Activated naive CD8-positive, alpha-beta T cell treated with anti-CD3 and anti-CD28 coated beads, Interleukin-2, amount 10 ng/mL, durations not matched to agents 7 days and 5 days (primary cell): ENCODE data around the gene CASK. TPM values are rescaled to one million over a fixed set of nuclear protein-coding genes. Genes with fewer than 3 reads are reported as not detected.
A peak's percentile ranks its signal among the peaks of the same experiment; 100 is the strongest.

Experiments used
- ATAC-seq: fragments of 150-1000 bp; cut with Tn5 transposase; one replicate; pipeline ENCODE4 v1.10.0; 2021; ENCODE audit warnings: low read depth, moderate library complexity
- POLR2A ChIA-PET: fragments of 350-600 bp; sonication (Branson Sonifier 250); formaldehyde crosslinking; loops from one replicate; lab custom pipeline; 2021; ENCODE audit warnings: antibody characterized with exemption; lab: Charles Lee
- DNase-seq: peaks from one replicate; pipeline ENCODE4 v3.0.0; 2021
- H3K27ac Mint-ChIP-seq: one replicate; pipeline ENCODE4 v1.8.0; 2022; ENCODE audit warnings: mild to moderate bottlenecking, mixed read lengths
- H3K27me3 Mint-ChIP-seq: one replicate; pipeline ENCODE4 v1.8.0; 2022; ENCODE audit warnings: mild to moderate bottlenecking, moderate library complexity, mixed read lengths
- H3K36me3 Mint-ChIP-seq: one replicate; pipeline ENCODE4 v1.8.0; 2021; ENCODE audit warnings: mild to moderate bottlenecking, mixed read lengths
- H3K4me1 Mint-ChIP-seq: one replicate; pipeline ENCODE4 v1.8.0; 2021; ENCODE audit warnings: mixed read lengths
- H3K4me3 Mint-ChIP-seq: one replicate; pipeline ENCODE4 v1.8.0; 2022; ENCODE audit warnings: mild to moderate bottlenecking, moderate library complexity, mixed read lengths
- H3K9me3 Mint-ChIP-seq: one replicate; pipeline ENCODE4 v1.8.0; 2021; ENCODE audit warnings: mixed read lengths
- total RNA-seq, 2 experiments: library from RNA; stranded (reverse); gene quantifications; one replicate each; pipeline ENCODE4 v1.2.3, GENCODE V29; 2021

The CASK gene, protein sequence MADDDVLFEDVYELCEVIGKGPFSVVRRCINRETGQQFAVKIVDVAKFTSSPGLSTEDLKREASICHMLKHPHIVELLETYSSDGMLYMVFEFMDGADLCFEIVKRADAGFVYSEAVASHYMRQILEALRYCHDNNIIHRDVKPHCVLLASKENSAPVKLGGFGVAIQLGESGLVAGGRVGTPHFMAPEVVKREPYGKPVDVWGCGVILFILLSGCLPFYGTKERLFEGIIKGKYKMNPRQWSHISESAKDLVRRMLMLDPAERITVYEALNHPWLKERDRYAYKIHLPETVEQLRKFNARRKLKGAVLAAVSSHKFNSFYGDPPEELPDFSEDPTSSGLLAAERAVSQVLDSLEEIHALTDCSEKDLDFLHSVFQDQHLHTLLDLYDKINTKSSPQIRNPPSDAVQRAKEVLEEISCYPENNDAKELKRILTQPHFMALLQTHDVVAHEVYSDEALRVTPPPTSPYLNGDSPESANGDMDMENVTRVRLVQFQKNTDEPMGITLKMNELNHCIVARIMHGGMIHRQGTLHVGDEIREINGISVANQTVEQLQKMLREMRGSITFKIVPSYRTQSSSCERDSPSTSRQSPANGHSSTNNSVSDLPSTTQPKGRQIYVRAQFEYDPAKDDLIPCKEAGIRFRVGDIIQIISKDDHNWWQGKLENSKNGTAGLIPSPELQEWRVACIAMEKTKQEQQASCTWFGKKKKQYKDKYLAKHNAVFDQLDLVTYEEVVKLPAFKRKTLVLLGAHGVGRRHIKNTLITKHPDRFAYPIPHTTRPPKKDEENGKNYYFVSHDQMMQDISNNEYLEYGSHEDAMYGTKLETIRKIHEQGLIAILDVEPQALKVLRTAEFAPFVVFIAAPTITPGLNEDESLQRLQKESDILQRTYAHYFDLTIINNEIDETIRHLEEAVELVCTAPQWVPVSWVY
- 10 to 100 TPM; 52.1 to 53.8 TPM for total RNA-seq

DNA sequence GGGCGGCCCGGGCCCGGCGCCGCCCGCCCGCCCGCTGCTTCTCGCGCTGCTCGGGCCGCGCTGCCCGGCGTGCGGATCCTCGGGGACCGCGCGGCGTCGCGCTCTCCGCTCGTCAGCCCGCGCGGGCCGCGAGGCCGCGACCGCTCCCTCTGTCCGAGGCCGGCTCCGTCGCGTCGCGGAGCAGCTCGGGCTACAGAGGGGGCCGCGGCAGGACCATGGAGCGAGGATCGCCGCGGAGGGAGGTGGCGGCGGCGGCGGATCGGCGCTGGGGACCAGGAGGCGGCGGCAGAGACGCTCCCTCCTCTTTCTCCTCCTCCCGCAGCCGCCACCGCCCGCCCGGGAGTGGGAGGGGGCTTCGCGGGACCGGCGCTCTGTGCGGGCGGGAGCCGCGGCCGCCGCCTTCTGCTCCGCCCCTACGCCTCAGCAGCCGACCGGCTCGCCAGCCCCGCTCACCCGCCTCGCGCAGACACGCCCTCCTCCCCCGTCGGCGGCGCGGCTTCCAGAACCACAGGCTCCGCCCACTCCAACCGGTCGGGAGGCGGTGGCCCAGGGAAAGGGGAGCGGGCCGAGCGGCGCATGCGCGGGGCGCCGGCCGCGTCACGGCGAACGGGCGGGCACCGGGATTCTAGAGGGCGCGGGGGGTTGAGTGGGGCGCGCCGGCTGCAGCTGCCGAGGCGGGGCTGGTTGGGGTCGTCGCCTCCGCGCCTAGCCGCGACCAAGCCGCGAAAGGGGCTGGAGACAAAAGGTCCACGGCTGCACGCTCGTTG, at the start of gene CASK:
Gene CASK (minus strand): TSS at position 344 of the 767 bp plus-strand sequence. CDS start 566 bp downstream, outside the sequence.
- H3K36me3 Mint-ChIP-seq = no peaks in the 10 kb centered on the region
- ATAC-seq = peak; percentile 81
- H3K9me3 Mint-ChIP-seq = no peaks in the 10 kb centered on the region
- POLR2A ChIA-PET = interaction anchor here (1.0 to 1.3 kb wide), 2 partner anchors 14 to 187 kb away, joined by 3 read pairs; no protein-coding TSS in a partner anchor
- peak within 1 kb of the TSS; percentile 88 for H3K27ac Mint-ChIP-seq
- peak; percentile 88 for DNase-seq
- H3K4me3 Mint-ChIP-seq = peak within 1 kb of the TSS; percentile 86
- H3K4me1 Mint-ChIP-seq = peaks cover 19% of the 10 kb centered on the region
- no peaks in the 10 kb centered on the region for H3K27me3 Mint-ChIP-seq

DNA sequence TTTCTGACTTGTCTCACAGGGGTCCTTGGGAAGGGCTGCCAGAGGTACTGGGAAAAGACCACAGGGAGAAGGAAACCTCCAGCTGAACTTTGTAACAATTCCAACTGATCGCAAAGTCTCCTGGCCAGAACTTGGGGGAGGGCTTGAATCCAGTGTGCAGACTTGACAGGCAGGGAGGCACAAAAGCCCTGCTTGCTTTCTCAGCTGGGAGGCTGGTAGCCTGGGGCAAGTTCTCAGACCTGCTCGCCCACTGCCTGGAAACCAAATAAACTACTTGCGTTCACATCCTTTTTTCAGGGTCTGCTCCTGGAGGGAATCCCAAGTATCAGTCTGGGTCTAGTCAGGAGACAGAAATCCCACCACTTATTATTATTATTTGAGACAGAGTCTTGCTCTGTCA, 48.0 kb upstream of the CASK start:
- no peak overlapping the region for H3K27ac Mint-ChIP-seq
- POLR2A ChIA-PET = no interaction called here
- peaks cover 4% of the 10 kb centered on the region for H3K9me3 Mint-ChIP-seq
- no peak overlapping the region for H3K4me3 Mint-ChIP-seq
- no peaks in the 10 kb centered on the region for H3K36me3 Mint-ChIP-seq
- ATAC-seq (no peak), DNase-seq (no peak)
- H3K27me3 Mint-ChIP-seq = no peaks in the 10 kb centered on the region
- no peaks in the 10 kb centered on the region for H3K4me1 Mint-ChIP-seq

DNA sequence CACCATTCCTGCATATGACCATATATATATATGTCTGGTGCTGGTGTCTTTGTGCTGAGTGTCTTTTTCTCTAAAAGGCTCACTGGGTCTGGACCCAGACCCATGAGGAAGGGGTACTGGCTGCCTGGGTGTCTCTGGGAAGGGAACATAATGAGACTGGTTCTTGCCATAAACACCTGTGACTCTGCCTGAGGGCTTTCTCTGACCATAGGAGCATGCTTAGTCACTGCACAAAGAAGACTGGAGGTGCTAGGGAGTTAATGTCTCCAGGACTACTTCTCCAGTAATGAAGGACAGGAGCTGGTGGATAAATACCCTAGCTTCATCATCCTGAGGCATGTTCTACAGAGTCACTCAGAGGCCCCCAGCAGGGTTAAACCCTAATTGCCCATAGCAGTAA, 47.1 kb upstream of the CASK start:
- no peaks in the 10 kb centered on the region for H3K27me3 Mint-ChIP-seq
- POLR2A ChIA-PET = interaction anchor here (0.7 kb wide), 1 partner anchor 985 kb away, joined by 4 read pairs; no protein-coding TSS in a partner anchor
- no peaks in the 10 kb centered on the region for H3K36me3 Mint-ChIP-seq
- no peak overlapping the region for H3K4me3 Mint-ChIP-seq
- ATAC-seq = no peak
- peaks cover 4% of the 10 kb centered on the region for H3K9me3 Mint-ChIP-seq
- no peak for DNase-seq
- no peak overlapping the region for H3K27ac Mint-ChIP-seq
- no peaks in the 10 kb centered on the region for H3K4me1 Mint-ChIP-seq

DNA sequence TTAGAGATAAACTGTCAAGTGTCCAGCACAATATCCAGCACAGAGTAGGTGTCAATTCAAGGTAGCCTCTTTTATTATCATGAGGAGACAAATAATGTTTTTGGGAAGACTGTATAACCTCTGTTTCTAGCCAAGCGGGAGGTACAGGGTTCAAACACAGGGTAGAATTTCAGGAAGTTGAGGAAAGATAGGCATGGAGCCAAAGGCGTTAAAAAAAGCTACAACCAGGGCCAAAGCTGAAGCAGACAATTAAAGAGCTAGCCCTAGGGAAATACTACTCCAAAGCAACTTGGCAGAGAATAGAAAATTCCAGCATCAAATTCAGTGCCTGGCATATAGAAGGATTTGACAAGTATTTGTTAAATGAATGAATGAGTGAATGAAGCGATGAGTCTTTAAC, 40.0 kb upstream of the CASK start:
- H3K4me1 Mint-ChIP-seq = peaks cover 4% of the 10 kb centered on the region
- H3K27me3 Mint-ChIP-seq = no peaks in the 10 kb centered on the region
- POLR2A ChIA-PET = no interaction called here
- DNase-seq (no peak), ATAC-seq (no peak)
- H3K9me3 Mint-ChIP-seq = no peaks in the 10 kb centered on the region
- H3K27ac Mint-ChIP-seq = no peak overlapping the region
- H3K36me3 Mint-ChIP-seq = no peaks in the 10 kb centered on the region
- H3K4me3 Mint-ChIP-seq = no peak overlapping the region

DNA sequence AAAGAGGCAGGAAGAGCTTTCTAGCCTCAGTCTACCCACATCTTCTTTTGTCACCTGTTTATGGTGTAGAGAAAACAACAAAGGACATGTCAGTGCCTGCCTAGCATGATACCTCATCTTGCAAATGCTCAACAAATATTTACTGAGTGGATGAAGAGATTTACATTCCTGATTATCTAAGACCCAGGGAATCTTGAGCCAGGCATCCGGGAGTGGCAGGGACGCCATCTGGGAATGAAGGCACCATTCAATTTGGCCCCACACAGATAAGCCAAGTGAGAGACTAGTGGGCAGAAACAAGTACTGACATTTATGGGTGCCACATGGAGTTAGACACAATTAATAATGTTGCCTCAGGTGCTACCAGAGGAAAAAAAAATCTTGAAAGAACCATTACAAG, 36.8 kb upstream of the CASK start:
- DNase-seq (no peak), ATAC-seq (no peak)
- H3K4me3 Mint-ChIP-seq = no peak overlapping the region
- peaks cover 4% of the 10 kb centered on the region for H3K4me1 Mint-ChIP-seq
- no peaks in the 10 kb centered on the region for H3K9me3 Mint-ChIP-seq
- no peaks in the 10 kb centered on the region for H3K27me3 Mint-ChIP-seq
- no peak overlapping the region for H3K27ac Mint-ChIP-seq
- H3K36me3 Mint-ChIP-seq = no peaks in the 10 kb centered on the region
- POLR2A ChIA-PET = no interaction called here

DNA sequence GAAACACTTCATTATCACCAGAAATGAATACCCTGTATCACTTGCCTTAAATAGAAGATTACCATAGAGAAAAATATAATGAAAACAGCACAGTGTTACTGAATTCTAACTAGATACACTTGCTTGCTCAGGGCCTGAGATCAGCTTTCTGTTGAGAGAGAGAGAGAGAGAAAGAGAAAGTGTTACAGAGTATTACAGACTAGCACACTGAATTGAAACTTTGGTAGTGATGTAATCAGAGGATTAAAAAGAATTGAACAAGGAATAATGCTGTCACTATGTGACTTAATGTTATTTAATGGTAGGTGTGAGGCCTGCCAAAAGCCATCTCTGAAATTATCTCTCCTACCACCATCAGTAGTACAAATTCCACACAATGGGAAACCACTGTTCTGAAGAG, 35.5 kb upstream of the CASK start:
- Mint-ChIP-seq H3K4me1 (peaks cover 4% of the 10 kb centered on the region), H3K36me3 (no peaks in the 10 kb centered on the region), H3K27ac (no peak overlapping the region), H3K4me3 (no peak overlapping the region), H3K9me3 (no peaks in the 10 kb centered on the region), H3K27me3 (no peaks in the 10 kb centered on the region)
- POLR2A ChIA-PET = no interaction called here
- DNase-seq (no peak), ATAC-seq (peak; percentile 47)

DNA sequence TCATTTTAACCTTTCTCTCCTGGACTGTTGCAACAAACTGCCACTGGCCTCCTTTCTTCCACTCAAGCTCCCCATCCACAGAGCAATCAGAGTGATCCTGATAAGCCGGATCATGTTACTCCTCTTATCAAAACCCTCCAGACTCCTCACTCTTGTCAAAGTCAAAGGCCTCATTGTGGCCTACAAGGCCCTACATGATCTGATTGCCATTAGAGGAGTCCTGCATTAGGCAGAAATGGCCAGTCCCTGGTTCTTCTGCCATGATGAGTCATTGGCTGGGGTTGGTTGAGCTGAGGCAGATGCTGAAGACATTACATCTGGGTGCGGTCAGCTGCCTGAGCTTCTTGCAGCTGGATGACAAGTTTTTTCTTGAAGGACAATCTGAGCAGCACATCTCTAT, 32.7 kb upstream of the CASK start:
- DNase-seq (no peak), ATAC-seq (no peak)
- Mint-ChIP-seq H3K27ac (no peak overlapping the region), H3K36me3 (no peaks in the 10 kb centered on the region), H3K9me3 (no peaks in the 10 kb centered on the region), H3K4me3 (no peak overlapping the region), H3K4me1 (peaks cover 4% of the 10 kb centered on the region), H3K27me3 (no peaks in the 10 kb centered on the region)
- POLR2A ChIA-PET = no interaction called here

DNA sequence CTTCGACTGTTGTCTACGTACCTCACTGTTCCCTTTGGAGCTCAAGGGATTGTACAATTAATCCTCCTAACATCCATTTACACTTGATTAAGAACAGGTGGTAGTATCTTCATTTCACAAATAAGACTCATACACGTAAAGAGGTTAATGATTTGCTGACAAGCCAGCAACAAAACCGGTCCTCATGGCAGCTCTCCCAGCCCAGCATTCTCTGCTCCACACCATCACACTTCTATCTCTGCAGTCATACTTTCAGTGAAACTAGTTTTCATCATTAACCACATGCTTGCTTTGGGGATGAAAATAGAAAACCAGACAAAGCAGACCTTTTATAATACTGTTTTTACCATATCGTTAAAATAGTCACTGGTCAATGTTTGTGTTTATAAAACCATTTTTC, 28.7 kb upstream of the CASK start:
- Mint-ChIP-seq H3K27me3 (no peaks in the 10 kb centered on the region), H3K36me3 (no peaks in the 10 kb centered on the region), H3K9me3 (no peaks in the 10 kb centered on the region), H3K4me1 (peaks cover 1% of the 10 kb centered on the region), H3K27ac (no peak overlapping the region), H3K4me3 (no peak overlapping the region)
- ATAC-seq (no peak), DNase-seq (no peak)
- POLR2A ChIA-PET = no interaction called here

DNA sequence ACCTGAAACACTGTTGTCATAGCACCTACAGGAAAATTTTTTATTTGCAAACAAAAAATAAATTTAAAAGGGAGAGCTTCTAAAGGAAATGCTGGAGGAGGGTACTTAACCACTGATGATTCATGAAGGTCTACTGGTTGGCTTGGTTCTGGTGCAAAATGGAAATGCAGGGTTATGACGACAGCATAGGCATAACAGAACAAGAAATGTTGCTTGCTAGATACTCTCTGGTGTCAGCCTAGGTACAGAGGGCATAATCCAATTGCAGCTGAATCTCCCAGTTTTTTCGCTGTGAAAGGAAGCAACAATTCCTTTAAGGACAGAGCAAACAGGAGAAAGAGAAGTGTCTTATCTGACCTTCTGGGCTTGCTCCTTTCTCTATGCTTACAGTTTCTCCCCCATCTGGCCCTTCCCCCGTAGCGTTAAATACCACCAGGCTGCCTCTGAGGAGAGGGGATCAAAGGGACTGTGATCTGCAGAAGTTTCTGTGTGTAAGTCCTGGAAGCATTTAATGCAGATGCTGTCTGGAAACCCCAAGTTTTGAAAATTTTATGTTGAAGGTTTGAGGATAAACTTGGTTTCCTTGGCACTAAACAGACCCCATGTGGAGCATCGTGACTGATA, 23.7 kb upstream of the CASK start:
- no peaks in the 10 kb centered on the region for H3K36me3 Mint-ChIP-seq
- DNase-seq (no peak), ATAC-seq (peak; percentile 45)
- H3K4me3 Mint-ChIP-seq = no peak overlapping the region
- H3K27me3 Mint-ChIP-seq = no peaks in the 10 kb centered on the region
- POLR2A ChIA-PET = no interaction called here
- H3K9me3 Mint-ChIP-seq = no peaks in the 10 kb centered on the region
- peaks cover 1% of the 10 kb centered on the region for H3K4me1 Mint-ChIP-seq
- no peak overlapping the region for H3K27ac Mint-ChIP-seq

DNA sequence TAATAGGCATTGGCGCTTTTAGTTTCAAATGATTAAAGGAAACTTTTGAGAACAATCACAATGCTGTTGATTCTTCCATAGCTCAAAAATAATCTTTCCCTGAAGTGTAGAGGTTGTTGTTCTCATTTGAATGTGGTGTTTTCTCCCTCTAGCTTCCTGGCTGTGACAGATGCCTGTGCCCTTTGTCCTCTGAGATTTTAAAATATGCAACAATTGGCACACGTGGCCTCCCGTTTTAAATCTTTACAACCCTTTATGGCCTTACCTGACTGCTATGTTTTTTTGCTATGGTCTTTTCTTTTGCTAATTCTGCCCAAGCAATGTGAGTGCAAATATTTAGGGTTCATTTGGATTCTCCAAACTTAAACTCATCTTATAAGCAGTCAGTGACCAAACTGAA, 22.9 kb upstream of the CASK start:
- Mint-ChIP-seq H3K4me1 (peaks cover 1% of the 10 kb centered on the region), H3K27me3 (no peaks in the 10 kb centered on the region), H3K27ac (no peak overlapping the region), H3K4me3 (no peak overlapping the region), H3K36me3 (no peaks in the 10 kb centered on the region), H3K9me3 (no peaks in the 10 kb centered on the region)
- no peak for DNase-seq
- POLR2A ChIA-PET = no interaction called here
- no peak for ATAC-seq

DNA sequence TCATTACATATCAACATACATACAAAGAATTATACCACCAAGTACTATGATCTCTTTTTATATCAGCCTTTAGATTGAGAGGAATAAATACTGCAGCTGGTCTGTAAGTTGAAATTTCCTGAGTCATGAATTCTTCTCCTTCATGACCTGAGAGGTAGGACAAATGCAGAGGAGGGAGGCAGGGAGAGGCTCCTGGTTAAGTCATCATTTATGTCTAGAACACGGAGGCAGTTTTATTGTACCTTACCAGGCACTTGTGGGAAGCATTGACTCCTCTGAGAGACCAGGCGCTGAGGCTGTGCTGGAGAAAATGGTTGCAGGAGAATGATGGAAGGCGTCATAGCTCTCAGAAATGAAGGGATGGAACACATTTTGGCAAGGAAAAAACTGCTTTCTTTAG, 12.5 kb upstream of the CASK start:
- H3K4me1 Mint-ChIP-seq = peaks cover 10% of the 10 kb centered on the region

DNA sequence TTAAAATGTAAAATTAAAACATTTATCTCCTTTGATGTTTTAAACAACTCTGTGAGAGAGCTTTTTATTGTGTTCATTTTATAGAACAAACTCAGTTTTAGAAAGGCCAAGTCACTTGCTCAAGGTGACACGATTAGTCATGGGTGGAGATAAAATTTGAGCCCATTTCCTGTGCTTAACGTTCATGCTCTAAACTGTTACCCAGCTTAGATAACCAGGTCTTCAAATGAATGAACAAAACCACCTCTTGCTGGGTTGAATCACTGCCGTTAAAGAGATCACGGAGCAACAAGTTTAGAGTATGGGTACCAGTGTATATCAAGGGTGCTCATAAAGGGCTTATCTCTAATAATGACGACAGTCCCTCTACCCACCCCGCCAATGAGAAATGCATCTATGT, 10.2 kb upstream of the CASK start:
- ATAC-seq = no peak
- H3K36me3 Mint-ChIP-seq = peaks cover 2% of the 10 kb centered on the region
- no peak overlapping the region for H3K27ac Mint-ChIP-seq
- H3K4me1 Mint-ChIP-seq = peaks cover 10% of the 10 kb centered on the region
- no peak for DNase-seq
- H3K9me3 Mint-ChIP-seq = no peaks in the 10 kb centered on the region
- no peak overlapping the region for H3K4me3 Mint-ChIP-seq
- POLR2A ChIA-PET = no interaction called here
- H3K27me3 Mint-ChIP-seq = no peaks in the 10 kb centered on the region

More for the DNA sequence above, 12.5 kb upstream of the CASK start:
- POLR2A ChIA-PET = no interaction called here
- ATAC-seq = no peak
- no peak overlapping the region for H3K4me3 Mint-ChIP-seq
- no peaks in the 10 kb centered on the region for H3K27me3 Mint-ChIP-seq
- no peak for DNase-seq
- H3K27ac Mint-ChIP-seq = no peak overlapping the region
- H3K9me3 Mint-ChIP-seq = no peaks in the 10 kb centered on the region
- H3K36me3 Mint-ChIP-seq = peaks cover 2% of the 10 kb centered on the region

DNA sequence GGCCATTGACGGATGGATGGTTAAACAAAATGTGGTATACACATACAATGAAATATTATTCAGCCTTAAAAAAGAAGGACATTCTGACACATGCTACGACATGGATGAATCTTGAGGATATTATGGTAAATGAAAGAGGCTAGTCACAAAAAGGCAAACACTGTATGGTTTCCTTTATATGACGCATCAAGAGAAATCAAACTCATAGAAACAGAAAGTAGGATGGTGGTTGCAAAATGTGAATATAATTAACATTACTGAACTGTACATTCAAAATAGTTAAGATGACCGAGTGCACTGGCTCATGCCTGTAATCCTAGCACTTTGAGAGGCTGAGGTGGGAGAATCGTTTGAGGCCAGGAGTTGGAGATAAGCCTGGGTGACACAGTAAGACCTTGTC, 9.5 kb upstream of the CASK start:
- H3K9me3 Mint-ChIP-seq = no peaks in the 10 kb centered on the region
- H3K27me3 Mint-ChIP-seq = no peaks in the 10 kb centered on the region
- DNase-seq (no peak), ATAC-seq (no peak)
- H3K4me1 Mint-ChIP-seq = peaks cover 5% of the 10 kb centered on the region
- H3K27ac Mint-ChIP-seq = no peak overlapping the region
- H3K4me3 Mint-ChIP-seq = no peak overlapping the region
- POLR2A ChIA-PET = no interaction called here
- H3K36me3 Mint-ChIP-seq = peaks cover 2% of the 10 kb centered on the region
